C4-2B (cell line): Measurements from ENCODE around the gene DNAJC8.

ENCODE experiments used
- H3K27ac ChIP-seq: fragments of 450-650 bp; 2 replicates; pipeline ENCODE4 v1.5.1; 2017
- CTCF ChIP-seq: fragments of 450-650 bp; conservative IDR thresholded peaks from 2 replicates; pipeline ENCODE4 v1.5.1; 2017; ENCODE audit warnings: mild to moderate bottlenecking
- ZFX ChIP-seq: fragments of 450-650 bp; IDR thresholded peaks from 2 replicates; pipeline ENCODE4 v1.6.1; 2017

Gene DNAJC8

GRCh38 chr1:28241638-28242241 is 8.9 kb upstream of the DNAJC8 start:
- H3K27ac ChIP-seq = no peak overlapping the region
- TF ChIP-seq ZFX (no peak), CTCF (no peak)

- TF ChIP-seq ZFX (no peak), CTCF (no peak)
Measured at GRCh38 chr1:28240024-28240423, 7.2 kb upstream of the DNAJC8 start.

GRCh38 chr1:28239004-28239403 is 6.2 kb upstream of the DNAJC8 start:
- H3K27ac ChIP-seq = no peak overlapping the region
- no peak for TF ChIP-seq CTCF
- no peak for TF ChIP-seq ZFX

More at GRCh38 chr1:28240024-28240423, 7.2 kb upstream of the DNAJC8 start:
- no peak overlapping the region for H3K27ac ChIP-seq

GRCh38 chr1:28236656-28237322 is 4.0 kb upstream of the DNAJC8 start:
- peak overlapping the region; percentile 87 for H3K27ac ChIP-seq
- no peak for TF ChIP-seq CTCF

- no peak for TF ChIP-seq ZFX
- no peak for TF ChIP-seq CTCF
Measured at GRCh38 chr1:28235755-28236655, 3.2 kb upstream of the DNAJC8 start, which contains the start of gene ATP5IF1. TSS of gene ATP5IF1 (plus strand) at chr1:28236124. CDS start at chr1:28236184, 60 bp downstream.

GRCh38 chr1:28233264-28233606 is 406 bp upstream of the DNAJC8 start:
- TF ChIP-seq ZFX = no peak
- TF ChIP-seq CTCF = no peak
- peak overlapping the region; percentile 80; the same call in 1 of the 2 replicates for H3K27ac ChIP-seq

More at GRCh38 chr1:28235755-28236655, 3.2 kb upstream of the DNAJC8 start, which contains the start of gene ATP5IF1:
- peak within 1 kb of the TSS; percentile 87 for H3K27ac ChIP-seq

- TF ChIP-seq CTCF (no peak), ZFX (no peak)
- H3K27ac ChIP-seq = no peak overlapping the region
Measured at GRCh38 chr1:28229996-28230395, 2.8 kb downstream of the DNAJC8 start.
